HCT116 (cell line): Measurements from ENCODE around the gene MEIG1. TPM values are rescaled to one million over a fixed set of nuclear protein-coding genes. Genes with fewer than 3 reads are reported as not detected.
"Not testable (repeated sequence)": the region's sequence is repeated elsewhere in the genome, so short reads cannot be mapped to it uniquely, and the experiment has no call there.

Experiments used
- ATAC-seq: fragments of 200-7000 bp; cut with Tn5 transposase; 2 replicates; pipeline ENCODE4 v1.9.1; 2020; ENCODE audit warnings: mild to moderate bottlenecking, moderate library complexity
- BruUV-seq: library from RNA; stranded (reverse); fragments of 400-500 nt; replicated peaks from 2 replicates; lab custom pipeline; 2021; lab: Mats Ljungman, UMichigan
- CTCF ChIA-PET: fragments of 300-600 bp; sonication (Branson Sonifier 250); formaldehyde crosslinking; loops from one replicate; lab custom pipeline; 2021; ENCODE audit warnings: antibody characterized with exemption; lab: Charles Lee
- POLR2A ChIA-PET: fragments of 300-600, 350-600 bp; sonication (Branson Sonifier 250); formaldehyde crosslinking; loops from one replicate; lab custom pipeline; 2021; ENCODE audit warnings: antibody characterized with exemption; lab: Charles Lee
- RAD21 ChIA-PET, 2 experiments: fragments of 300-600 bp; sonication (Branson Sonifier 250); formaldehyde crosslinking; loops; one replicate each; lab custom pipeline; 2023; ENCODE audit warnings: low total read pairs in 2 of 2; ENCODE audit not compliant: uncharacterized antibody in 2 of 2, unreplicated experiment in 2 of 2, low non-redundant PET in 1 of 2; lab: Charles Lee
- DNase-seq: peaks from one replicate; pipeline ENCODE4 v3.0.0-alpha.2; 2010; ENCODE audit warnings: low read depth, low spot score
- H2AFZ ChIP-seq: fragments of 200-600 bp; shearing (Covaris generic), sonication (generic); 2 replicates; pipeline ENCODE4 v1.6.1; 2017; ENCODE audit warnings: low read depth, mixed run types, mixed read lengths, antibody characterized with exemption, low read length; ENCODE audit not compliant: poor library complexity, severe bottlenecking
- H3K27ac ChIP-seq: 2 replicates; pipeline ENCODE4 v1.5.1; 2012; ENCODE audit warnings: low read depth, low read length
- H3K27me3 ChIP-seq: fragments of 200-600 bp; sonication (generic); 2 replicates; pipeline ENCODE4 v1.6.1; 2016; ENCODE audit warnings: mixed run types, low read length, mixed read lengths; ENCODE audit not compliant: insufficient read depth
- H3K36me3 ChIP-seq, 2 experiments: fragments of 200-500 bp in 1 of 2; fragments of 200-600 bp in 1 of 2; sonication (Bioruptor generic) in 1 of 2; sonication (generic) in 1 of 2; 2 replicates each; pipeline versions ENCODE4 v1.5.1 to v1.6.1; 2014 to 2016; ENCODE audit warnings: low read length in 2 of 2, inconsistent platforms in 1 of 2, mixed read lengths in 1 of 2, mixed run types in 1 of 2; ENCODE audit not compliant: insufficient read depth in 2 of 2, control insufficient read depth in 1 of 2
- H3K4me1 ChIP-seq, 2 experiments: fragments of 200-600 bp in 1 of 2; sonication (generic) in 1 of 2; 2 replicates each; pipeline versions ENCODE4 v1.5.1 to v1.6.1; 2012 to 2017; ENCODE audit warnings: low read length in 2 of 2, inconsistent platforms in 1 of 2, mild to moderate bottlenecking in 1 of 2, mixed read lengths in 1 of 2, mixed run types in 1 of 2, moderate library complexity in 1 of 2; ENCODE audit not compliant: insufficient read depth in 2 of 2, control insufficient read depth in 1 of 2
- H3K4me2 ChIP-seq: fragments of 200-600 bp; sonication (generic); 2 replicates; pipeline ENCODE4 v1.6.1; 2017; ENCODE audit warnings: mixed run types, low read length, mixed read lengths
- H3K4me3 ChIP-seq, 2 experiments: fragments of 200-600 bp in 1 of 2; sonication (generic) in 1 of 2; replicated peaks in 1 of 2; 2 replicates each; pipeline ENCODE4 v1.5.1; 2011 to 2016; ENCODE audit warnings: low read length in 2 of 2, control low read depth in 1 of 2, low read depth in 1 of 2, mild to moderate bottlenecking in 1 of 2, mixed read lengths in 1 of 2, mixed run types in 1 of 2
- H3K79me2 ChIP-seq: fragments of 200-600 bp; sonication (generic); 2 replicates; pipeline ENCODE4 v1.6.1; 2017; ENCODE audit warnings: mild to moderate bottlenecking, mixed run types, low read length, moderate library complexity, mixed read lengths; ENCODE audit not compliant: insufficient read depth
- H3K9ac ChIP-seq: fragments of 200-600 bp; sonication (generic); 2 replicates; pipeline ENCODE4 v1.6.1; 2016; ENCODE audit warnings: low read length, mixed read lengths
- H3K9me2 ChIP-seq: fragments of 200-600 bp; sonication (generic), shearing (Covaris generic); 2 replicates; pipeline ENCODE4 v1.6.1; 2017; ENCODE audit warnings: mixed run types, mild to moderate bottlenecking, moderate library complexity; ENCODE audit not compliant: insufficient read depth
- H3K9me3 ChIP-seq, 2 experiments: fragments of 200-500 bp in 1 of 2; fragments of 200-600 bp in 1 of 2; sonication (Bioruptor generic) in 1 of 2; sonication (generic) in 1 of 2; 2 replicates each; pipeline ENCODE4 v1.6.1; 2014 to 2017; ENCODE audit warnings: low read length in 2 of 2, mixed read lengths in 2 of 2, inconsistent platforms in 1 of 2, low read depth in 1 of 2, mild to moderate bottlenecking in 1 of 2, mixed run types in 1 of 2, moderate library complexity in 1 of 2; ENCODE audit not compliant: control insufficient read depth in 1 of 2, insufficient read depth in 1 of 2
- H4K20me1 ChIP-seq: fragments of 200-600 bp; sonication (generic), shearing (Covaris generic); 2 replicates; pipeline ENCODE4 v1.6.1; 2017; ENCODE audit warnings: mixed run types, mild to moderate bottlenecking, moderate library complexity; ENCODE audit not compliant: insufficient read depth
- ATF3 ChIP-seq: IDR thresholded peaks from 2 replicates; pipeline ENCODE4 v1.6.1; 2012
- CTCF ChIP-seq, 3 experiments: fragments of 200-600 bp in 1 of 3; sonication (generic) in 1 of 3; IDR thresholded peaks in 2 of 3; conservative IDR thresholded peaks in 1 of 3; 2 replicates each; pipeline ENCODE4 v1.5.1; 2012 to 2017; ENCODE audit warnings: low read depth in 2 of 3, low read length in 2 of 3, antibody characterized with exemption in 1 of 3, borderline replicate concordance in 1 of 3, control low read depth in 1 of 3, mild to moderate bottlenecking in 1 of 3, mixed read lengths in 1 of 3, mixed run types in 1 of 3, moderate library complexity in 1 of 3; ENCODE audit not compliant: insufficient read depth in 1 of 3
- EGR1 ChIP-seq: IDR thresholded peaks from 2 replicates; pipeline ENCODE4 v1.6.1; 2012; ENCODE audit warnings: low read depth
- ELF1 ChIP-seq: IDR thresholded peaks from 2 replicates; pipeline ENCODE4 v1.6.1; 2012; ENCODE audit warnings: low read depth, borderline replicate concordance
- EZH2 ChIP-seq: fragments of 200-600 bp; sonication (generic); IDR thresholded peaks from 2 replicates; pipeline ENCODE4 v1.6.1; 2017; ENCODE audit warnings: antibody characterized with exemption, mixed run types
- FOSL1 ChIP-seq: IDR thresholded peaks from 2 replicates; pipeline ENCODE4 v1.6.1; 2012; ENCODE audit warnings: low read depth
- JUND ChIP-seq: IDR thresholded peaks from 2 replicates; pipeline ENCODE4 v1.6.1; 2012
- MAX ChIP-seq: IDR thresholded peaks from 2 replicates; pipeline ENCODE4 v1.6.1; 2012
- POLR2AphosphoS5 ChIP-seq: IDR thresholded peaks from 2 replicates; pipeline ENCODE4 v1.6.1; 2011; ENCODE audit warnings: mild to moderate bottlenecking, low read depth, low read length, moderate library complexity
- RAD21 ChIP-seq: IDR thresholded peaks from 2 replicates; pipeline ENCODE4 v1.6.1; 2012; ENCODE audit warnings: low read depth, mild to moderate bottlenecking
- SIN3A ChIP-seq: IDR thresholded peaks from 2 replicates; pipeline ENCODE4 v1.6.1; 2012; ENCODE audit warnings: low read depth
- SP1 ChIP-seq: IDR thresholded peaks from 2 replicates; pipeline ENCODE4 v1.6.1; 2012; ENCODE audit warnings: low read depth
- YY1 ChIP-seq: IDR thresholded peaks from 2 replicates; pipeline ENCODE4 v1.6.1; 2011; ENCODE audit warnings: low read length, low read depth, moderate library complexity, mild to moderate bottlenecking; ENCODE audit not compliant: insufficient replicate concordance; ENCODE audit errors: extremely low read depth
- ZBTB33 ChIP-seq: IDR thresholded peaks from 2 replicates; pipeline ENCODE4 v1.6.1; 2011; ENCODE audit warnings: mild to moderate bottlenecking, low read length, moderate library complexity; ENCODE audit not compliant: insufficient replicate concordance; ENCODE audit errors: extremely low read depth
- ZFX ChIP-seq: fragments of 450-650 bp; IDR thresholded peaks from 2 replicates; pipeline ENCODE4 v1.6.1; 2017
- intact Hi-C: fragments of 100-400 bp; cut with micrococcal nuclease; formaldehyde crosslinking; loops from 2 replicates; pipeline ENCODE4 v1.10.0; 2022
- total RNA-seq: library from RNA; stranded (reverse); gene quantifications from one replicate; pipeline ENCODE4 v1.2.1, GENCODE V29; 2021; ENCODE audit not compliant: unreplicated experiment

MEIG1 gene
- total RNA-seq, 1 experiment from 2014 or later = 1.4 TPM

- no TSS peak for BruUV-seq
- H3K4me2 ChIP-seq = no peak overlapping the region
- H3K36me3 ChIP-seq = no peaks in the 10 kb centered on the region
- H2AFZ ChIP-seq = peak overlapping the region; percentile 80
- CTCF ChIA-PET = interaction anchor here (0.6 to 1.5 kb wide), 6 partner anchors 10 to 435 kb away, joined by 3 to 6 read pairs (median 3); partner anchors contain the start of gene MEIG1
- DNase-seq (no peak), ATAC-seq (peak; percentile 83)
- H3K9me3 ChIP-seq = no peaks in the 10 kb centered on the region
- no peaks in the 10 kb centered on the region for H3K9me2 ChIP-seq
- H3K4me1 ChIP-seq = no peaks in the 10 kb centered on the region
- H3K9ac ChIP-seq = no peak overlapping the region
- POLR2A ChIA-PET = interaction anchor here (0.7 kb wide), 1 partner anchor 10 kb away, joined by 3 read pairs; no protein-coding TSS in a partner anchor
- TF ChIP-seq ATF3 = no peak
- TF ChIP-seq ZBTB33 = no peak
- TF ChIP-seq FOSL1 = no peak
- TF ChIP-seq SP1 = no peak
- no peak for TF ChIP-seq EZH2
- no peak for TF ChIP-seq EGR1
- no peak for TF ChIP-seq JUND
- no peak for TF ChIP-seq POLR2AphosphoS5
- peak; percentile 35 to 59 (median 59); a peak in 4 of 6 replicates for TF ChIP-seq CTCF (IDR thresholded peaks at IDR 0.05 in 2 of 3, conservative IDR thresholded peaks at IDR 0.05 in 1 of 3; ENCODE audit: borderline replicate concordance in 1 of 3, insufficient read depth in 1 of 3, low read depth in 2 of 3, low read length in 2 of 3)
- no peak for TF ChIP-seq SIN3A
- TF ChIP-seq YY1 = no peak
- TF ChIP-seq RAD21 = peak; percentile 57
- TF ChIP-seq ELF1 = no peak
- no peak for TF ChIP-seq MAX
- 0 out of 2 replicates have a peak, but pooled peaks have one; percentile 18 for TF ChIP-seq ZFX
- intact Hi-C loops = loop anchor here (5.0 kb wide), 1 partner anchor 475 kb away; no protein-coding TSS in a partner anchor
- H3K27ac ChIP-seq = no peak overlapping the region
- RAD21 ChIA-PET = interaction anchor here in 1 of 2 experiments (0.7 kb wide), 1 partner anchor 111 kb away, joined by 4 read pairs; no protein-coding TSS in a partner anchor
- no peaks in the 10 kb centered on the region for H3K79me2 ChIP-seq
- H4K20me1 ChIP-seq = no peaks in the 10 kb centered on the region
- no peaks in the 10 kb centered on the region for H3K27me3 ChIP-seq
- no peak overlapping the region for H3K4me3 ChIP-seq
Measured at GRCh38 chr10:14971867-14972448, 12.8 kb downstream of the MEIG1 start.

GRCh38 chr10:14974153-14974998, 15.2 kb downstream of the MEIG1 start:
- H3K27me3 ChIP-seq, ATAC-seq, H3K9me2 ChIP-seq, RAD21 ChIA-PET, DNase-seq, BruUV-seq, H3K4me2 ChIP-seq, H3K27ac ChIP-seq, POLR2A ChIA-PET, H3K79me2 ChIP-seq, H2AFZ ChIP-seq, H4K20me1 ChIP-seq, H3K9ac ChIP-seq, H3K4me1 ChIP-seq, H3K36me3 ChIP-seq, H3K4me3 ChIP-seq, CTCF ChIA-PET, H3K9me3 ChIP-seq: not testable (repeated sequence)
- intact Hi-C loops = loop anchor here (5.0 kb wide), 1 partner anchor 477 kb away; no protein-coding TSS in a partner anchor
